IMR-90 (cell line): Measurements from ENCODE around the gene HBZ. TPM values are rescaled to one million over a fixed set of nuclear protein-coding genes. Genes with fewer than 3 reads are reported as not detected.

Experiments used
- ATAC-seq: fragments of 200-7000 bp; cut with Tn5 transposase; 2 replicates; pipeline ENCODE4 v1.9.1; 2020; ENCODE audit warnings: low read depth, mild to moderate bottlenecking, moderate library complexity
- BruUV-seq: library from RNA; stranded (reverse); fragments of 400-500 nt; replicated peaks from 2 replicates; lab custom pipeline; 2021; lab: Mats Ljungman, UMichigan
- CTCF ChIA-PET: fragments of 300-600 bp; formaldehyde crosslinking; extraction: SDS; loops from one replicate; lab custom pipeline; 2021; ENCODE audit warnings: antibody characterized with exemption; lab: Yijun Ruan, JAX
- POLR2A ChIA-PET: fragments of 300-600 bp; sonication (Branson Sonifier 250); formaldehyde crosslinking; loops from one replicate; lab custom pipeline; 2022; ENCODE audit warnings: antibody characterized with exemption; ENCODE audit not compliant: unreplicated experiment; lab: Charles Lee
- DNase-seq: peaks from one replicate; pipeline ENCODE4 v3.0.0; 2013
- H2AFZ ChIP-seq: replicated peaks from 2 replicates; pipeline ENCODE3; 2013; ENCODE audit warnings: low read length, mild to moderate bottlenecking; ENCODE audit not compliant: poor library complexity
- H2AK5ac ChIP-seq: 2 replicates; pipeline ENCODE4 v1.6.1; 2013; ENCODE audit warnings: low read depth, low read length, inconsistent platforms
- H2AK9ac ChIP-seq: replicated peaks from 2 replicates; pipeline ENCODE3; 2013; ENCODE audit warnings: mild to moderate bottlenecking, low read depth, low read length, moderate library complexity; ENCODE audit not compliant: poor library complexity
- H2BK120ac ChIP-seq: 2 replicates; pipeline ENCODE4 v1.6.1; 2013; ENCODE audit warnings: low read depth, low read length, inconsistent platforms
- H2BK15ac ChIP-seq: 3 replicates; pipeline ENCODE4 v1.6.1; 2013; ENCODE audit warnings: low read depth, low read length, inconsistent platforms
- H2BK20ac ChIP-seq: 2 replicates; pipeline ENCODE4 v1.6.1; 2013; ENCODE audit warnings: low read depth, mild to moderate bottlenecking, inconsistent platforms, low read length, moderate library complexity
- H2BK5ac ChIP-seq: 2 replicates; pipeline ENCODE4 v1.6.1; 2013; ENCODE audit warnings: mild to moderate bottlenecking, low read depth, low read length, inconsistent platforms; ENCODE audit not compliant: poor library complexity, severe bottlenecking
- H3K14ac ChIP-seq: replicated peaks from 2 replicates; pipeline ENCODE4 v1.6.1; 2013; ENCODE audit warnings: low read depth, low read length, inconsistent platforms
- H3K18ac ChIP-seq: 2 replicates; pipeline ENCODE4 v1.6.1; 2013; ENCODE audit warnings: low read depth, low read length, control low read depth
- H3K23ac ChIP-seq: 2 replicates; pipeline ENCODE4 v1.6.1; 2013; ENCODE audit warnings: low read depth, low read length, inconsistent platforms
- H3K27ac ChIP-seq: 2 replicates; pipeline ENCODE4 v1.5.1; 2013; ENCODE audit warnings: mild to moderate bottlenecking, control low read depth, low read length; ENCODE audit not compliant: insufficient read depth
- H3K27me3 ChIP-seq: 2 replicates; pipeline ENCODE4 v1.6.1; 2013; ENCODE audit warnings: low read length; ENCODE audit not compliant: control insufficient read depth, insufficient read depth
- H3K36me3 ChIP-seq: 2 replicates; pipeline ENCODE4 v1.6.1; 2013; ENCODE audit warnings: low read length, mixed read lengths; ENCODE audit not compliant: control insufficient read depth, insufficient read depth
- H3K4ac ChIP-seq: 2 replicates; pipeline ENCODE4 v1.6.1; 2013; ENCODE audit warnings: low read depth, low read length, inconsistent platforms
- H3K4me1 ChIP-seq: 2 replicates; pipeline ENCODE4 v1.6.1; 2013; ENCODE audit warnings: low read length, mixed read lengths; ENCODE audit not compliant: control insufficient read depth, insufficient read depth
- H3K4me2 ChIP-seq: 2 replicates; pipeline ENCODE4 v1.6.1; 2013; ENCODE audit warnings: low read depth, mild to moderate bottlenecking, control low read depth, low read length, moderate library complexity
- H3K4me3 ChIP-seq: 2 replicates; pipeline ENCODE4 v1.5.1; 2013; ENCODE audit warnings: low read depth, mild to moderate bottlenecking, control low read depth, low read length, moderate library complexity; ENCODE audit not compliant: insufficient read depth
- H3K56ac ChIP-seq: 2 replicates; pipeline ENCODE4 v1.6.1; 2013; ENCODE audit warnings: low read length, inconsistent platforms; ENCODE audit not compliant: insufficient read depth; ENCODE audit errors: extremely low read depth
- H3K79me1 ChIP-seq, 2 experiments: 2 replicates each; pipeline ENCODE4 v1.6.1; 2013; ENCODE audit warnings: low read length in 2 of 2, inconsistent platforms in 1 of 2, low read depth in 1 of 2
- H3K9ac ChIP-seq: 2 replicates; pipeline ENCODE4 v1.6.1; 2013; ENCODE audit warnings: low read depth, low read length, control low read depth
- H3K9me1 ChIP-seq: 2 replicates; pipeline ENCODE4 v1.6.1; 2013; ENCODE audit warnings: low read length, inconsistent platforms; ENCODE audit not compliant: insufficient read depth
- H3K9me3 ChIP-seq: 2 replicates; pipeline ENCODE4 v1.6.1; 2013; ENCODE audit warnings: low read length; ENCODE audit not compliant: control insufficient read depth, insufficient read depth
- H4K20me1 ChIP-seq: 2 replicates; pipeline ENCODE4 v1.6.1; 2013; ENCODE audit warnings: low read length, inconsistent platforms; ENCODE audit not compliant: insufficient read depth
- H4K5ac ChIP-seq: 2 replicates; pipeline ENCODE4 v1.6.1; 2013; ENCODE audit warnings: mild to moderate bottlenecking, low read depth, low read length, control low read depth
- H4K8ac ChIP-seq, 2 experiments: 2 replicates each; pipeline ENCODE4 v1.6.1; 2013; ENCODE audit warnings: low read depth in 2 of 2, low read length in 2 of 2, control low read depth in 1 of 2, inconsistent platforms in 1 of 2
- H4K91ac ChIP-seq: 2 replicates; pipeline ENCODE4 v1.6.1; 2013; ENCODE audit warnings: low read depth, low read length, inconsistent platforms; ENCODE audit not compliant: insufficient read depth
- CEBPB ChIP-seq: IDR thresholded peaks from 2 replicates; pipeline ENCODE4 v1.6.1; 2012; ENCODE audit warnings: low read depth, low read length, improper control_type of control experiment
- CHD1 ChIP-seq: IDR thresholded peaks from 2 replicates; pipeline ENCODE4 v1.6.1; 2012; ENCODE audit warnings: low read depth, low read length, improper control_type of control experiment
- FOS ChIP-seq: fragments of 150-350 bp; IDR thresholded peaks from 2 replicates; pipeline ENCODE4 v1.6.1; 2016; ENCODE audit warnings: low read depth, low read length
- MAFK ChIP-seq: IDR thresholded peaks from 2 replicates; pipeline ENCODE4 v1.6.1; 2012; ENCODE audit warnings: low read depth, low read length, improper control_type of control experiment
- MAZ ChIP-seq: IDR thresholded peaks from 2 replicates; pipeline ENCODE4 v1.6.1; 2012; ENCODE audit warnings: low read depth, mild to moderate bottlenecking, low read length, improper control_type of control experiment, moderate library complexity, borderline replicate concordance
- MXI1 ChIP-seq: IDR thresholded peaks from 2 replicates; pipeline ENCODE4 v1.6.1; 2012; ENCODE audit warnings: low read depth, mild to moderate bottlenecking, low read length, moderate library complexity, borderline replicate concordance
- NFE2L2 ChIP-seq: fragments of 150-350 bp; IDR thresholded peaks from 2 replicates; pipeline ENCODE4 v1.6.1; 2016; ENCODE audit warnings: low read depth, mild to moderate bottlenecking, low read length
- POLR2A ChIP-seq: IDR thresholded peaks from 2 replicates; pipeline ENCODE4 v1.6.1; 2012; ENCODE audit warnings: mild to moderate bottlenecking, low read depth, low read length
- RAD21 ChIP-seq: IDR thresholded peaks from 2 replicates; pipeline ENCODE4 v1.6.1; 2012; ENCODE audit warnings: low read length, improper control_type of control experiment
- RCOR1 ChIP-seq: IDR thresholded peaks from 2 replicates; pipeline ENCODE4 v1.6.1; 2012; ENCODE audit warnings: mild to moderate bottlenecking, low read length, improper control_type of control experiment; ENCODE audit not compliant: insufficient replicate concordance
- RFX5 ChIP-seq: IDR thresholded peaks from 2 replicates; pipeline ENCODE4 v1.8.0; 2012; ENCODE audit warnings: low read depth, mild to moderate bottlenecking, low read length, moderate library complexity
- SMC3 ChIP-seq: fragments of 150-350 bp; IDR thresholded peaks from 2 replicates; pipeline ENCODE4 v1.6.1; 2016; ENCODE audit warnings: low read depth, mild to moderate bottlenecking, antibody characterized with exemption, low read length, moderate library complexity
- WGBS, 2 experiments: methylation state at CpG; one replicate each; pipeline versions ENCODE4 v1.1.5 to v1.1.7; 2013; ENCODE audit warnings: missing lambda C conversion rate in 2 of 2; ENCODE audit not compliant: insufficient read length in 1 of 2; ENCODE audit errors: extremely low coverage in 2 of 2; 5-methylcytosine and 5-hydroxymethylcytosine counted together
- dilution Hi-C: fragments of 300-500 bp; cut with HindIII; formaldehyde crosslinking; loops from one replicate; pipeline ENCODE4 v1.14.3; 2018; ENCODE audit warnings: low sequenced_read_pairs; ENCODE audit not compliant: unreplicated experiment
- in situ Hi-C: fragments of 300-500 bp; cut with MboI; formaldehyde crosslinking; loops from 3 replicates; pipeline ENCODE4 v1.14.3; 2019; ENCODE audit warnings: low sequenced_read_pairs, inconsistent platforms, mixed read lengths
- intact Hi-C: fragments of 100-400 bp; cut with micrococcal nuclease; formaldehyde crosslinking; loops from 2 replicates; pipeline ENCODE4 v1.10.0; 2022
- polyA plus RNA-seq, 3 experiments: library from polyadenylated mRNA; depleted of rRNA; stranded (reverse); fragments of >200 nt; gene quantifications; 2 replicates each; pipeline ENCODE4 v1.2.3, GENCODE V29; 2012; ENCODE audit warnings: low replicate concordance in 1 of 3
- total RNA-seq: library from RNA; depleted of rRNA; stranded (reverse); fragments of >200 nt; gene quantifications from 2 replicates; pipeline ENCODE4 v1.2.3, GENCODE V29; 2012
- TF ChIP-seq, protein P1 (sequence below): fragments of 150-350 bp; IDR thresholded peaks from 2 replicates; pipeline ENCODE4 v1.6.1; 2017; ENCODE audit warnings: mild to moderate bottlenecking, antibody characterized with exemption, low read length, low read depth
- TF ChIP-seq, protein P2 (sequence below): conservative IDR thresholded peaks from 2 replicates; pipeline ENCODE4 v1.5.1; 2012; ENCODE audit warnings: mild to moderate bottlenecking, low read depth, low read length, improper control_type of control experiment
- TF ChIP-seq, protein P3 (sequence below): fragments of 150-350 bp; IDR thresholded peaks from 2 replicates; pipeline ENCODE4 v1.6.1; 2016; ENCODE audit warnings: low read depth, mild to moderate bottlenecking, low read length, moderate library complexity, borderline replicate concordance

Gene HBZ
- total and polyA plus RNA-seq, 2 of the 4 experiments (the other 2 are of a cell fraction), result not detected

DNA sequence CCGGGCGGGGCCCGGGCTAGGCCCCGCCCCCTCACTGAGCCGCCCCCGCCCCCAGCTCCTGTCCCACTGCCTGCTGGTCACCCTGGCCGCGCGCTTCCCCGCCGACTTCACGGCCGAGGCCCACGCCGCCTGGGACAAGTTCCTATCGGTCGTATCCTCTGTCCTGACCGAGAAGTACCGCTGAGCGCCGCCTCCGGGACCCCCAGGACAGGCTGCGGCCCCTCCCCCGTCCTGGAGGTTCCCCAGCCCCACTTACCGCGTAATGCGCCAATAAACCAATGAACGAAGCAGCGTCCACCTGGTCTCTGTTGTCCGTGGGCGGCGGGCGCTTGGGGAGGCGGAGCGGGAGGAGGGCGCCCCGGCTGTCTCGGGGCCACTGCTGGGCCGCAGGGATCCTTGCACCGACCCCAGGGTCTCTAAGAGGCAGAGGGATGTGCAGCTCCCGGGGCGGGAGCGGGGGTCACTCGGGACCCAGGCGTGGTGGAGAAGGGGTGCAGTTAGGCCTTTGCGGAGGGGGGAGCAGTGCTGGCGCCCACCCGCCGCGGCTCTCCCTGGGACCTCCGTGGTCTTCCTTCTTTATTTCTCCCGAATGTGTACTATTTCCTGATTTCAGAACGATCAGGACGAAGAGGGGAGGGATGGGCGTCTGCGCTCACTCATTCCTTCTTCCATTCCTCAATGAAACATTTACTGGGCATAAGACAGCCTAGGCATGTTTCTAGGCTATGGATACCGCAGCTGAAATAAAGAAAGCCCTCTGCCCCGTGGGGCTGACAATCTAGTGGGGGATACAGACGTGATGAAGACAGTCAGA is 2.0 kb downstream of the HBZ start:
- no peak overlapping the region for H3K56ac ChIP-seq
- DNase-seq (peak; percentile 25), ATAC-seq (peak; percentile 75)
- intact Hi-C loops (no loop called here), in situ Hi-C loops (no loop called here), dilution Hi-C loops (no loop called here)
- H3K79me1 ChIP-seq, result no peaks in the 10 kb centered on the region
- H3K23ac ChIP-seq, result peak overlapping the region; percentile 56; the same call in 1 of the 2 replicates
- peak overlapping the region; percentile 28; the same call in 1 of the 2 replicates for H3K9ac ChIP-seq
- no peaks in the 10 kb centered on the region for H4K20me1 ChIP-seq
- no peaks in the 10 kb centered on the region for H3K9me1 ChIP-seq
- no peak overlapping the region for H3K18ac ChIP-seq
- H2AFZ ChIP-seq, result peak overlapping the region; percentile 87
- WGBS, 2 experiments, result 15% methylated on average over 8 of the region's 59 CpGs; no CpG with 5 or more reads in 1 of the 2 experiments
- no peak overlapping the region for H2AK5ac ChIP-seq
- ChIA-PET CTCF (no interaction called here), POLR2A (interaction anchor here (0.6 kb wide), 1 partner anchor 89 kb away, joined by 8 read pairs; no protein-coding TSS in a partner anchor)
- no peak overlapping the region for H4K91ac ChIP-seq
- no peak overlapping the region for H2BK15ac ChIP-seq
- H3K4me2 ChIP-seq, result peak overlapping the region; percentile 80
- H3K27me3 ChIP-seq, result peaks cover 20% of the 10 kb centered on the region
- H3K9me3 ChIP-seq, result no peaks in the 10 kb centered on the region
- H3K36me3 ChIP-seq, result no peaks in the 10 kb centered on the region
- no peak overlapping the region for H3K14ac ChIP-seq
- H3K27ac ChIP-seq, result no peak overlapping the region
- H2BK20ac ChIP-seq, result no peak overlapping the region
- no peak overlapping the region for H4K5ac ChIP-seq
- no peaks in the 10 kb centered on the region for H3K4me1 ChIP-seq
- H2BK5ac ChIP-seq, result no peak overlapping the region
- H3K4ac ChIP-seq, result no peak overlapping the region
- peak overlapping the region; percentile 22 for H3K4me3 ChIP-seq
- no peak overlapping the region for H4K8ac ChIP-seq
- no peak overlapping the region for H2BK120ac ChIP-seq
- BruUV-seq, result no TSS peak
- no peak overlapping the region for H2AK9ac ChIP-seq
- TF ChIP-seq POLR2A (no peak), NFE2L2 (no peak), RCOR1 (no peak), SMC3 (no peak), MAFK (no peak), RAD21 (no peak), RFX5 (no peak), MXI1 (no peak), CEBPB (no peak), FOS (no peak), CHD1 (no peak), MAZ (no peak)
- TF ChIP-seq, protein P1, sequence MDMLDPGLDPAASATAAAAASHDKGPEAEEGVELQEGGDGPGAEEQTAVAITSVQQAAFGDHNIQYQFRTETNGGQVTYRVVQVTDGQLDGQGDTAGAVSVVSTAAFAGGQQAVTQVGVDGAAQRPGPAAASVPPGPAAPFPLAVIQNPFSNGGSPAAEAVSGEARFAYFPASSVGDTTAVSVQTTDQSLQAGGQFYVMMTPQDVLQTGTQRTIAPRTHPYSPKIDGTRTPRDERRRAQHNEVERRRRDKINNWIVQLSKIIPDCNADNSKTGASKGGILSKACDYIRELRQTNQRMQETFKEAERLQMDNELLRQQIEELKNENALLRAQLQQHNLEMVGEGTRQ, result no peak
- TF ChIP-seq, protein P2, sequence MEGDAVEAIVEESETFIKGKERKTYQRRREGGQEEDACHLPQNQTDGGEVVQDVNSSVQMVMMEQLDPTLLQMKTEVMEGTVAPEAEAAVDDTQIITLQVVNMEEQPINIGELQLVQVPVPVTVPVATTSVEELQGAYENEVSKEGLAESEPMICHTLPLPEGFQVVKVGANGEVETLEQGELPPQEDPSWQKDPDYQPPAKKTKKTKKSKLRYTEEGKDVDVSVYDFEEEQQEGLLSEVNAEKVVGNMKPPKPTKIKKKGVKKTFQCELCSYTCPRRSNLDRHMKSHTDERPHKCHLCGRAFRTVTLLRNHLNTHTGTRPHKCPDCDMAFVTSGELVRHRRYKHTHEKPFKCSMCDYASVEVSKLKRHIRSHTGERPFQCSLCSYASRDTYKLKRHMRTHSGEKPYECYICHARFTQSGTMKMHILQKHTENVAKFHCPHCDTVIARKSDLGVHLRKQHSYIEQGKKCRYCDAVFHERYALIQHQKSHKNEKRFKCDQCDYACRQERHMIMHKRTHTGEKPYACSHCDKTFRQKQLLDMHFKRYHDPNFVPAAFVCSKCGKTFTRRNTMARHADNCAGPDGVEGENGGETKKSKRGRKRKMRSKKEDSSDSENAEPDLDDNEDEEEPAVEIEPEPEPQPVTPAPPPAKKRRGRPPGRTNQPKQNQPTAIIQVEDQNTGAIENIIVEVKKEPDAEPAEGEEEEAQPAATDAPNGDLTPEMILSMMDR, result no peak
- TF ChIP-seq, protein P3, sequence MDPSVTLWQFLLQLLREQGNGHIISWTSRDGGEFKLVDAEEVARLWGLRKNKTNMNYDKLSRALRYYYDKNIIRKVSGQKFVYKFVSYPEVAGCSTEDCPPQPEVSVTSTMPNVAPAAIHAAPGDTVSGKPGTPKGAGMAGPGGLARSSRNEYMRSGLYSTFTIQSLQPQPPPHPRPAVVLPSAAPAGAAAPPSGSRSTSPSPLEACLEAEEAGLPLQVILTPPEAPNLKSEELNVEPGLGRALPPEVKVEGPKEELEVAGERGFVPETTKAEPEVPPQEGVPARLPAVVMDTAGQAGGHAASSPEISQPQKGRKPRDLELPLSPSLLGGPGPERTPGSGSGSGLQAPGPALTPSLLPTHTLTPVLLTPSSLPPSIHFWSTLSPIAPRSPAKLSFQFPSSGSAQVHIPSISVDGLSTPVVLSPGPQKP, result no peak
